Stimulated activated CD4-positive, alpha-beta T cell treated with anti-CD3 and anti-CD28 coated beads, TNF-alpha, amount 100 ng/mL, for 1 hour (primary cell): ENCODE data around the gene SPDYA.

ENCODE experiments used
- DNase-seq, 3 donors: peaks; one replicate each; pipeline ENCODE4 v3.0.0-alpha.2; 2020; ENCODE audit warnings: low read depth in 3 of 3, low spot score in 1 of 3

The SPDYA gene

DNA sequence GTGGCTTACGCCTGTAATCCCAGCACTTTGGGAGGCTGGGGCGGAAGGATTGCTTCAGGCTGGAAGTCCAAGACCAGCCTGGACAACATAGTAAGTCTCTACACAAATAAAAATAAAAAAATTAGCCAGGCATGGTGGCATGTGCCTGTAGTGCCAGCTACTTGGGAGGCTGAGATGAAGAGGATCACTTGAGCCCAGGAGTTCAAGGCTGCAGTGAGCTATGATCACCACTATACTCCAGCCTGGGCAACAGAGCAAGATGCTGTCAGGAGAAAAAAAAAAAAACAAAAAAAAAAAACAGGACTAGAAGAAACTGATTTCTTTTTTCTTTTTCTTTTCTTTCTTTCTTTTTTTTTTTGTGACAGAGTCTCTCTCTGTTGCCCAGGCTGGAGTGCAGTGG lies 13.6 kb downstream of the SPDYA start:
- DNase-seq: no peak

- DNase-seq: no peak
Measured at GRCh38 chr2:28824870-28825269, 14.2 kb downstream of the SPDYA start.

- no peak for DNase-seq
Measured at GRCh38 chr2:28828382-28828781, 17.7 kb downstream of the SPDYA start.

GRCh38 chr2:28833740-28834470 lies 23.3 kb downstream of the SPDYA start:
- no peak for DNase-seq

- DNase-seq: no peak
Measured at GRCh38 chr2:28835781-28836180, 25.1 kb downstream of the SPDYA start.

DNA sequence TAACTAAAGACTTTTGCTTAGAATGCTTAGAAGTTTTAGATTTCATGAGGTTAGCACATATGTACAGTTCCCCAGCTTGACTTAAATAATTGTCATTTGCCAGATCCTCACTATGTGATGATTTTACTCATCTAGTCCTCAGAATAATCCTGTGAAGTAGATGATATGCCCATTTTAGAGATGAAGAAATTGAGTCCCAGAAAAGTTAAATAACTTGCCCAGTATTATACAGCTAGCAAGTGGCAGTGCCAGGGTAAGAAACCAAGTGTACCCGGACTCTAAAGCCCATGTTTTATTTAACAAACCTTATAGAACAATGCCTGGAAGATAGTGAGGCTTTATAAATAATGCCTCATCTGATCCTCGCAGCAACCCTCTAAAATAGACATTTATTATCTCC lies 28.3 kb downstream of the SPDYA start:
- DNase-seq: no peak

GRCh38 chr2:28842042-28842441 lies 31.4 kb downstream of the SPDYA start:
- no peak for DNase-seq

DNA sequence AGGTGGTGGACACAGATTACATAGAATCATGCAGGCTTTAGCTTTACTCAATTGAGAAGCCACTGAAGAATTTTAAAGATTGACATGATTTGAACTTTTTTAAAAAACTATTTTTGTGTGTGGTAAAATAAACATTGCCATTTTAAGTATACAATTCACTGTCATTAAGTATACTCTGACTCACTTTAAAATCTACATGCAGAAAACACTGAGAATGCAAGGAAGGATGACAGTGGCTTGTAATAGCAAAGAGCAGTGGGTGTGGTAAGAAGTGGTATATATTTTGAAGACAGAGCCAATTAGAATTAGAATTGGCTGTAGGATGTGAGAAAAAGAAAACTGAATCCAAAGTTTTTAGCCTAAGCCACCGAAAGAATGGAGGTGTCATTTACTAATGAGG lies 44.6 kb downstream of the SPDYA start:
- no peak for DNase-seq

DNA sequence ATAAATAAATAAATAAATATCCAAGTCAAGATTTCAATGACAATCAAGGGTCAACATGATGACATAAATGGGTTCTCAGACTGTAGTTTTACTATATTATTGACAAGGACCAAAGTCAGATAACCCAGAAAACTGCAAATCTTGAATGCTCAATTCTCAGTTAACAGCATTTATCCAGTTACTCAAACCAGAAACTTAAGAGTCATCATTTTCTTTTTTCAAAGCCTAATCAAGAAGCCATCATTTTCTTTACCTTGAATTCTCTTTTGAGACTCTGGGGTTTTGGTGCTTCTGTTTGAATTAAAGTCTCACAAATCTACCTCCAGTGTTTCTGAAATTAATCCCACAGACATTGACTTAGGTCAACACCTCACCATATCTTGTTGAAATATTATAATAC lies 45.3 kb downstream of the SPDYA start:
- no peak for DNase-seq

- no peak for DNase-seq
Measured at GRCh38 chr2:28868611-28869010, 58.0 kb downstream of the SPDYA start.

- no peak for DNase-seq
Measured at GRCh38 chr2:28869494-28870145, 59.0 kb downstream of the SPDYA start.

DNA sequence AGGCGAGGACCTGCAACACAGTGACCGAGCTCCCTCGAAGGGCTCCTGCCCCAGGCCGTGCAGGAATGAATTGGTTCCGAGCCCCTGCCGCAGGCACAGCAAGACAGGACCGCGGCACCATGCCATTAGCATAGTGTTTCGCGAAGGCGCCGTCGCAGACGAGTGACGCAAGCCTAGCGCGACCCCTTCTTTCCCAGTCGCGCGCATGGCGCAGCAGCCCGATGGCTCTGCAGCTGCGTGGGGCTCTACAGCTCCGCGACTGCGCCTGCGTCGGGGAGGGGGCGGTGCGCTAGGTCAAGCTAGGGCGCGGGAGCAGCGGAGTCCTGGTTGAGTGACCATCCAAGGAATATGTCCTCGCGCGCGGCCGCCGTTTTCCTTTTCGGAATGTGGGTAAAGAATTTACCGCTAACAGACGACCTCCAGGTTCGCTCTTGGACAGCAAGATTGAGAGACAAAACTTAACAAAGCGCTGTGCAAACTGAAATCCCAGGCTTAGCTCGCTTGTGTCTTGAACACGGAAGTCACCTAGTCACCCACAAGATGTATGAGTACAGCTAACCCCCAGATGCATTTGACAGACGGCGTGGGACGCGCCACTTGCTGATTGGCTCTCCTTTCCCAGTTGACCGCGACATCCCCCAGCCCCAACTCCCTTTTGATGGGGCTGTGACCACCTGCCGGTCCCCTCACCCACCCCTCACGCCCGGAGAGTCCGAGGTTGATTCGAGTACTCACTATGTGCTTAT lies 59.7 kb downstream of the SPDYA start, which contains the start of gene TRMT61B:
TSS of gene TRMT61B (minus strand) at position 164 of the 746 bp plus-strand sequence. CDS start at position 132, 32 bp downstream.
- peak; percentile 86 to 96 (median 90) for DNase-seq

- DNase-seq: no peak
Measured at GRCh38 chr2:28871620-28872019, 61.0 kb downstream of the SPDYA start.

GRCh38 chr2:28880193-28880592 lies 69.6 kb downstream of the SPDYA start:
- DNase-seq: no peak

GRCh38 chr2:28893488-28893887 lies 82.9 kb downstream of the SPDYA start:
- DNase-seq: no peak

DNA sequence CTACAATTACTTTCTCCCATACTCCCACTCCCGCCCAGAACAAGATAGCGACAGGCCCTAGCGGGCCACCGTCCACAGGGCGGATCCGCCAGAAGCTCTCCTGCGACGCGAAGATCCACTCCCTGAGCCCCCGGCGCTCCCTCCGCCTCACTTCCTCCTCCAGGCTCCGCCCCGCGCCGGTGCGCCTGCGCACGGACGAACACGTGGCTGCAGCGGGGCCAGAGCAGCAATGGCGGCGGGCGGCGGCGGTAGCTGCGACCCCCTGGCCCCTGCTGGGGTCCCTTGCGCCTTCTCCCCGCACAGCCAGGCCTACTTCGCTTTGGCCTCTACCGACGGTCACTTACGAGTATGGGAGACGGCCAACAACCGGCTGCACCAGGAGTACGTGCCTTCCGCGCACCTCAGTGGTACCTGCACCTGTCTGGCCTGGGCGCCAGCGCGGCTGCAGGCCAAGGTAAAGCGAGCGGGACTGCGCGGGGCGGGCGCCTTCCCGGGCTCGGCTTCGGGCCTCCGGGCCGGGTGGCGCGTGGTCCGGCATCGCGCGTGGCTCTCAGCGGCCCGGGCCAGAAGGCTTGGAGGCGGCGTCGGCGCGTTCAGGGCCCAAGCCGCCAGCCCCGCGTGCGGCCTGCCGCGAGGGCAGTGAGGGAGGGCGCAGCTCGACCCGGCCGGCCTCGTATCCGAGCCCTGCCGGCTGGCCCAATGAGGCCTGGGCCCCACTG lies 84.0 kb downstream of the SPDYA start, which contains the start of gene WDR43:
TSS of gene WDR43 (plus strand) at position 198 of the 719 bp plus-strand sequence. CDS start at position 230, 32 bp downstream.
- DNase-seq: peak; percentile 95 to 97 (median 95)

DNA sequence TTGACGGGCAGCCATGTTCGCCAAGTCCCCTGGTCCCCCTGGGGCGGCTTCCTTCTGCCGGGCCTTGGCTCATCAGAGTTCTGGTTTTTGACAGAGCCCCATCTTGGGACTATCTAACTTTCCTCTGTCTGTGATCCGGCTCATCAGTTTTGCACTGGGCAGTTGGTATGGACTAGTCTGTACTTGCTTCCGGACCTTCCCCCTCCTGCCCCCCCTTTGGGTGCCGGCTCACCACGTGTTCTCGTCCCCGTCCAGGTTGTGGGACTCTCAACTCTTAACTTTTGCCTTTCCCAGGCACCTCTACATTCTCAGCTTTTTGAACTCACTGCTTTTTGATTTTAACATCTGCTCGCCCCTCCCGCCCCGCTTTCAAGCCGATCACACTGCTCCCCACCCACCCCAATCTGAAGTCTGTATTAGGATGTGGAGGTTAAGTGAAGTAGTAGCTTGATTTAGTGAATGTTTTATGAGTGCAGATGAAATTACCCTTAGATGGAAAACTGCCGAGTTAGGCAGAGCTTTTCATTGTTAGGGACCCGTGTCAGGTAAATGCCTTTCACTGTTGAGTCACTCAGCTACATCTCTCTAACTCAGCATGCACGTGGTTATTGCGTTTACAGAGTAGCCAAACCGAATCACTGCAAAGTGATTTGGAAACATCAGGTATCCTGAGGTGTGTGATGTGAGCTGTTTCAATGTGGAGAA lies 84.7 kb downstream of the SPDYA start:
- DNase-seq: peak in 1 of 3 donors; percentile 34

- no peak for DNase-seq
Measured at GRCh38 chr2:28896906-28897305, 86.3 kb downstream of the SPDYA start.

- DNase-seq: no peak
Measured at GRCh38 chr2:28898048-28898447, 87.4 kb downstream of the SPDYA start.
